K562 (cell line): ENCODE results near the gene ITSN1. TPM values are rescaled to one million over a fixed set of nuclear protein-coding genes. Genes with fewer than 3 reads are reported as not detected.

ENCODE experiments used
- ATAC-seq: fragments of 200-7000 bp; cut with Tn5 transposase; 3 replicates; pipeline ENCODE4 v1.9.1; 2020; ENCODE audit warnings: moderate library complexity
- BruUV-seq: library from RNA; stranded (reverse); fragments of 400-500 nt; replicated peaks from 2 replicates; lab custom pipeline; 2021; lab: Mats Ljungman, UMichigan
- CTCF ChIA-PET: fragments of 300-600 bp; formaldehyde crosslinking; extraction: SDS; loops from one replicate; lab custom pipeline; 2021; ENCODE audit warnings: low intra/inter-chr PET ratio; lab: Yijun Ruan, JAX
- POLR2A ChIA-PET: fragments of 300-600, 350-650 bp; sonication (Branson Sonifier 250); formaldehyde crosslinking; extraction: SDS; loops from one replicate; lab custom pipeline; 2021; ENCODE audit warnings: antibody characterized with exemption, inconsistent platforms; lab: Yijun Ruan, JAX
- DNase-seq, 4 experiments: peaks; one replicate each; pipeline versions ENCODE4 v3.0.0 to v3.0.0-alpha.2; 2011 to 2018; ENCODE audit warnings: low spot score in 3 of 4, mixed read lengths in 3 of 4; ENCODE audit errors: extremely low read depth in 1 of 4
- FAIRE-seq: peaks from 2 replicates; lab custom pipeline; 2011; peaks lifted over from hg19 to GRCh38; lab: Jason Lieb, UNC
- H2AFZ ChIP-seq: 2 replicates; pipeline ENCODE4 v1.6.0; 2011; ENCODE audit warnings: low read depth, low read length, control low read depth, inconsistent platforms
- H3K27ac ChIP-seq: fragments of 200-600 bp; 3 replicates; pipeline ENCODE4 v1.8.0; 2011; ENCODE audit warnings: low read depth, mild to moderate bottlenecking, control low read depth, inconsistent platforms, low read length, moderate library complexity, mixed read lengths; ENCODE audit errors: extremely low read depth
- H3K27me3 ChIP-seq, 2 experiments: fragments of 300-600 bp in 1 of 2; 2 replicates in 1 of 2; 3 replicates in 1 of 2; pipeline versions ENCODE4 v1.6.0 to v1.8.0; 2011; ENCODE audit warnings: inconsistent platforms in 2 of 2, low read length in 2 of 2, mild to moderate bottlenecking in 1 of 2, mixed read lengths in 1 of 2, moderate library complexity in 1 of 2; ENCODE audit not compliant: control insufficient read depth in 2 of 2, insufficient read depth in 2 of 2
- H3K36me3 ChIP-seq: fragments of 300-600 bp; 3 replicates; pipeline ENCODE4 v1.8.0; 2011; ENCODE audit warnings: mild to moderate bottlenecking, low read length, inconsistent platforms; ENCODE audit not compliant: control insufficient read depth, insufficient read depth
- H3K4me1 ChIP-seq, 2 experiments: fragments of 200-600 bp in 1 of 2; replicated peaks in 1 of 2; 2 replicates in 1 of 2; 3 replicates in 1 of 2; pipeline versions ENCODE4 v1.5.1 to v1.8.0; 2011; ENCODE audit warnings: inconsistent platforms in 2 of 2, low read length in 2 of 2, mild to moderate bottlenecking in 1 of 2, mixed read lengths in 1 of 2, moderate library complexity in 1 of 2; ENCODE audit not compliant: control insufficient read depth in 2 of 2, insufficient read depth in 2 of 2
- H3K4me2 ChIP-seq: 2 replicates; pipeline ENCODE4 v1.6.1; 2011; ENCODE audit warnings: low read length, control low read depth, inconsistent platforms, mixed read lengths; ENCODE audit not compliant: insufficient read depth
- H3K4me3 ChIP-seq: fragments of 200-600 bp; sonication (generic), shearing (Covaris generic); 2 replicates; pipeline ENCODE4 v1.5.1; 2016; ENCODE audit warnings: control low read depth, inconsistent platforms
- H3K79me2 ChIP-seq: fragments of 200-600 bp; 3 replicates; pipeline ENCODE4 v1.8.0; 2011; ENCODE audit warnings: low read length, inconsistent platforms; ENCODE audit not compliant: control insufficient read depth, insufficient read depth
- H3K9ac ChIP-seq, 2 experiments: 2 replicates each; pipeline versions ENCODE4 v1.6.0 to v1.6.1; 2011; ENCODE audit warnings: low read depth in 2 of 2, low read length in 2 of 2, control low read depth in 1 of 2, inconsistent platforms in 1 of 2, mild to moderate bottlenecking in 1 of 2, mixed read lengths in 1 of 2; ENCODE audit not compliant: insufficient read depth in 1 of 2
- H3K9me1 ChIP-seq: one replicate; pipeline ENCODE4 v1.6.0; 2011; ENCODE audit warnings: inconsistent platforms, mild to moderate bottlenecking, low read length, moderate library complexity; ENCODE audit not compliant: control insufficient read depth, insufficient read depth
- H3K9me3 ChIP-seq: replicated peaks from 2 replicates; pipeline ENCODE4 v1.5.1; 2011; ENCODE audit warnings: low read depth, low read length, inconsistent platforms; ENCODE audit not compliant: control insufficient read depth, insufficient read depth
- H4K20me1 ChIP-seq: replicated peaks from 2 replicates; pipeline ENCODE4 v1.6.1; 2011; ENCODE audit warnings: low read length, inconsistent platforms, mixed read lengths; ENCODE audit not compliant: control insufficient read depth, insufficient read depth
- CREB1 ChIP-seq, 2 experiments: sonication (generic) in 1 of 2; formaldehyde crosslinking in 1 of 2; IDR thresholded peaks; 2 replicates each; pipeline versions ENCODE4 v1.6.1 to v1.8.0; 2012 to 2022; ENCODE audit warnings: inconsistent platforms in 1 of 2, mild to moderate bottlenecking in 1 of 2, missing genetic modification reagents in 1 of 2, moderate library complexity in 1 of 2
- KLF10 ChIP-seq: fragments of 250-450 bp; sonication (Bioruptor Pico); IDR thresholded peaks from 2 replicates; pipeline ENCODE4 v1.6.1; 2021; ENCODE audit warnings: matching md5 sums
- MCM7 ChIP-seq, 2 experiments: fragments of 450-650 bp; IDR thresholded peaks; 2 replicates each; pipeline ENCODE4 v1.6.1; 2016 to 2018
- MTF1 ChIP-seq: fragments of 250-450 bp; sonication (Bioruptor Pico); IDR thresholded peaks from 2 replicates; pipeline ENCODE4 v1.9.0; 2021; ENCODE audit warnings: moderate library complexity, mild to moderate bottlenecking, inconsistent platforms, borderline replicate concordance
- NELFE ChIP-seq: IDR thresholded peaks from 2 replicates; pipeline ENCODE4 v1.6.1; 2011; ENCODE audit warnings: mild to moderate bottlenecking; ENCODE audit not compliant: insufficient read depth, insufficient read length
- NEUROD1 ChIP-seq: fragments of 150-350 bp; IDR thresholded peaks from 2 replicates; pipeline ENCODE4 v1.6.1; 2014; ENCODE audit warnings: borderline replicate concordance, low read length, low read depth; ENCODE audit not compliant: partially characterized antibody
- PTTG1 ChIP-seq: fragments of 450-650 bp; IDR thresholded peaks from 2 replicates; pipeline ENCODE4 v1.6.1; 2016; ENCODE audit warnings: low read depth, mild to moderate bottlenecking, missing genetic modification characterization, missing compliant biosample characterization
- YY1 ChIP-seq, 3 experiments: IDR thresholded peaks; 2 replicates each; pipeline ENCODE4 v1.6.1; 2011; ENCODE audit warnings: low read length in 2 of 3, mild to moderate bottlenecking in 2 of 3, moderate library complexity in 2 of 3, borderline replicate concordance in 1 of 3, control low read depth in 1 of 3, low read depth in 1 of 3; ENCODE audit not compliant: insufficient read depth in 3 of 3, insufficient replicate concordance in 2 of 3, control insufficient read depth in 1 of 3, insufficient read length in 1 of 3; ENCODE audit errors: extremely low read depth in 1 of 3
- ZSCAN32 ChIP-seq: fragments of 450-650 bp; formaldehyde crosslinking; IDR thresholded peaks from 2 replicates; pipeline ENCODE4 v1.4.0; 2020; ENCODE audit warnings: mild to moderate bottlenecking, moderate library complexity
- WGBS: fragments of 100-300 bp; shearing (Covaris generic); methylation state at CpG from one replicate; pipeline ENCODE4 v1.1.6; 2016; ENCODE audit warnings: low coverage, mixed read lengths; ENCODE audit not compliant: insufficient coverage; ENCODE audit errors: missing lambda C conversion rate; 5-methylcytosine and 5-hydroxymethylcytosine counted together
- in situ Hi-C: fragments of 300-500 bp; cut with MboI; formaldehyde crosslinking; loops from 4 replicates; pipeline ENCODE4 v1.15.0; 2018; ENCODE audit warnings: inconsistent platforms, mixed read lengths
- intact Hi-C: fragments of 100-400 bp; cut with micrococcal nuclease; formaldehyde crosslinking; loops from 2 replicates; pipeline ENCODE4 v1.14.2; 2022
- polyA plus RNA-seq, 8 experiments: library from polyadenylated mRNA; depleted of rRNA in 4 of 8; stranded (reverse) in 5 of 8; unstranded in 3 of 8; fragments of >200 nt; fragmentation: Nextera tagmentation in 2 of 8; fragmentation: Illumina TruSeq in 1 of 8; extraction: Ambion mirVana in 2 of 8; extraction: Trizol in 1 of 8; gene quantifications; 2 replicates each; pipeline versions ENCODE4 v1.2.1 to v1.2.3, GENCODE V29; 2011 to 2014; ENCODE audit warnings: inconsistent platforms in 1 of 8, missing spikeins in 1 of 8
- total RNA-seq, 7 experiments: library from RNA; depleted of rRNA in 6 of 7; stranded (reverse); fragments of >200 nt in 6 of 7; fragmentation: Illumina TruSeq in 2 of 7; extraction: Trizol in 2 of 7; gene quantifications; 2 replicates each; pipeline versions ENCODE4 v1.2.1 to v1.2.3, GENCODE V29; 2011 to 2021; ENCODE audit warnings: low replicate concordance in 1 of 7
- TF ChIP-seq, protein P1 (sequence below): fragments of 250-450 bp; sonication (Bioruptor Pico); IDR thresholded peaks from 2 replicates; pipeline ENCODE4 v1.9.0; 2021; ENCODE audit warnings: mild to moderate bottlenecking
- TF ChIP-seq, protein P2 (sequence below): fragments of 150-350 bp; conservative IDR thresholded peaks from 2 replicates; pipeline ENCODE4 v1.6.1; 2014; ENCODE audit warnings: low read length
- TF ChIP-seq, protein P3 (sequence below): sonication (generic); formaldehyde crosslinking; IDR thresholded peaks from 2 replicates; pipeline ENCODE4 v1.9.0; 2022; ENCODE audit warnings: mild to moderate bottlenecking, missing genetic modification reagents

ITSN1 gene
- total and polyA plus RNA-seq, 9 of the 15 experiments (the other 6 are each of a cell fraction or from before 2014, with no cell fraction given), result 1.1 to 12.6 (median 4.8) TPM

DNA sequence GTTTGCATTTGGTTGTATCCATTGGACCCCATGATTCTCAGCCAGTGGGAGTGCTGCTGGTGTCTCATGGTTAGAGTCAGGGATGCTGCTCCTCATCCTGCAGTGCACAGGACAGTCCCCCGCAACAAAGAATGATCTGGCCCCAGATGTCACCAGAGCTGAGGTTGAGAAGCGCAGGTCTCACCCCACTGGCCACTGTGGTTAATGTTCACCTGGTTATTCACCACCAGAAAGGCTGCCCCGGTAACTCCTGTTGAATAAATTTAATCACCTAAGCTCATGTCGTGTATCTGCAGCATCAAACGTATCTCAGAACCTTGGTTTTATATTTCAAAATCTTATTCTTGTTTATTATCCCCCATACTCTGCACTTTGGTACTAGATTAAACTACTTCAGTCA, 197.5 kb downstream of the ITSN1 start:
- H3K9ac ChIP-seq, result no peak overlapping the region
- H3K27me3 ChIP-seq, result peaks cover 22 to 55% of the 10 kb centered on the region in 2 experiments
- CTCF ChIA-PET, result no interaction called here
- H3K4me1 ChIP-seq, result no peaks in the 10 kb centered on the region
- H4K20me1 ChIP-seq, result no peaks in the 10 kb centered on the region
- TF ChIP-seq, protein P1, sequence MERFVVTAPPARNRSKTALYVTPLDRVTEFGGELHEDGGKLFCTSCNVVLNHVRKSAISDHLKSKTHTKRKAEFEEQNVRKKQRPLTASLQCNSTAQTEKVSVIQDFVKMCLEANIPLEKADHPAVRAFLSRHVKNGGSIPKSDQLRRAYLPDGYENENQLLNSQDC (CRISPR knock-in tag), result no peak
- no peak for TF ChIP-seq MCM7 (IDR thresholded peaks at IDR 0.05)
- TF ChIP-seq PTTG1 (tag), result no peak
- TF ChIP-seq NEUROD1, result no peak
- TF ChIP-seq, protein P2, sequence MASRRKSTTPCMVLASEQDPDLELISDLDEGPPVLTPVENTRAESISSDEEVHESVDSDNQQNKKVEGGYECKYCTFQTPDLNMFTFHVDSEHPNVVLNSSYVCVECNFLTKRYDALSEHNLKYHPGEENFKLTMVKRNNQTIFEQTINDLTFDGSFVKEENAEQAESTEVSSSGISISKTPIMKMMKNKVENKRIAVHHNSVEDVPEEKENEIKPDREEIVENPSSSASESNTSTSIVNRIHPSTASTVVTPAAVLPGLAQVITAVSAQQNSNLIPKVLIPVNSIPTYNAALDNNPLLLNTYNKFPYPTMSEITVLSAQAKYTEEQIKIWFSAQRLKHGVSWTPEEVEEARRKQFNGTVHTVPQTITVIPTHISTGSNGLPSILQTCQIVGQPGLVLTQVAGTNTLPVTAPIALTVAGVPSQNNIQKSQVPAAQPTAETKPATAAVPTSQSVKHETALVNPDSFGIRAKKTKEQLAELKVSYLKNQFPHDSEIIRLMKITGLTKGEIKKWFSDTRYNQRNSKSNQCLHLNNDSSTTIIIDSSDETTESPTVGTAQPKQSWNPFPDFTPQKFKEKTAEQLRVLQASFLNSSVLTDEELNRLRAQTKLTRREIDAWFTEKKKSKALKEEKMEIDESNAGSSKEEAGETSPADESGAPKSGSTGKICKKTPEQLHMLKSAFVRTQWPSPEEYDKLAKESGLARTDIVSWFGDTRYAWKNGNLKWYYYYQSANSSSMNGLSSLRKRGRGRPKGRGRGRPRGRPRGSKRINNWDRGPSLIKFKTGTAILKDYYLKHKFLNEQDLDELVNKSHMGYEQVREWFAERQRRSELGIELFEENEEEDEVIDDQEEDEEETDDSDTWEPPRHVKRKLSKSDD, result no peak
- TF ChIP-seq ZSCAN32 (CRISPR knock-in tag), result no peak
- TF ChIP-seq NELFE, result no peak
- TF ChIP-seq CREB1 (IDR thresholded peaks at IDR 0.05), result no peak
- TF ChIP-seq CREB1 (CRISPR knock-in tag; IDR thresholded peaks at IDR 0.05), result no peak
- TF ChIP-seq KLF10, result no peak
- TF ChIP-seq, protein P3, sequence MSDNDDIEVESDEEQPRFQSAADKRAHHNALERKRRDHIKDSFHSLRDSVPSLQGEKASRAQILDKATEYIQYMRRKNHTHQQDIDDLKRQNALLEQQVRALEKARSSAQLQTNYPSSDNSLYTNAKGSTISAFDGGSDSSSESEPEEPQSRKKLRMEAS (CRISPR knock-in tag), result no peak
- no peak for TF ChIP-seq YY1 (IDR thresholded peaks at IDR 0.05; ENCODE audit: borderline replicate concordance in 1 of 3, control insufficient read depth in 1 of 3, extremely low read depth in 1 of 3, insufficient read depth in 3 of 3, insufficient read length in 1 of 3, insufficient replicate concordance in 2 of 3, low read depth in 1 of 3, low read length in 2 of 3)
- no peak for TF ChIP-seq MTF1
- in situ Hi-C loops (no loop called here), intact Hi-C loops (no loop called here)
- WGBS, result 16% methylated on average over 5 of the region's 5 CpGs
- no peak overlapping the region for H3K4me2 ChIP-seq
- no peak overlapping the region for H2AFZ ChIP-seq
- no peaks in the 10 kb centered on the region for H3K9me3 ChIP-seq
- no peak overlapping the region for H3K27ac ChIP-seq
- H3K4me3 ChIP-seq, result no peak overlapping the region
- no peak for DNase-seq
- no peaks in the 10 kb centered on the region for H3K9me1 ChIP-seq
- POLR2A ChIA-PET, result no interaction called here
- no TSS peak for BruUV-seq
- FAIRE-seq, result no peak
- no peak for ATAC-seq
- no peaks in the 10 kb centered on the region for H3K79me2 ChIP-seq
- no peaks in the 10 kb centered on the region for H3K36me3 ChIP-seq
